Esophagus squamous epithelium (tissue), 4 donors: ENCODE data around the gene FBXW4.

Experiments used
- CTCF ChIP-seq, 6 experiments: fragments of 450-650 bp in 4 of 6; fragments of 200-600 bp in 2 of 6; sonication (generic) in 2 of 6; IDR thresholded peaks; one replicate each; pipeline ENCODE4 v1.5.1; 2016 to 2019; ENCODE audit warnings: antibody characterized with exemption in 6 of 6, mild to moderate bottlenecking in 4 of 6, moderate library complexity in 4 of 6
- POLR2A ChIP-seq, 4 donors: fragments of 450-650 bp; IDR thresholded peaks; one replicate each; pipeline ENCODE4 v1.6.1; 2017; ENCODE audit warnings: antibody characterized with exemption in 4 of 4, mild to moderate bottlenecking in 4 of 4, moderate library complexity in 3 of 4

DNA sequence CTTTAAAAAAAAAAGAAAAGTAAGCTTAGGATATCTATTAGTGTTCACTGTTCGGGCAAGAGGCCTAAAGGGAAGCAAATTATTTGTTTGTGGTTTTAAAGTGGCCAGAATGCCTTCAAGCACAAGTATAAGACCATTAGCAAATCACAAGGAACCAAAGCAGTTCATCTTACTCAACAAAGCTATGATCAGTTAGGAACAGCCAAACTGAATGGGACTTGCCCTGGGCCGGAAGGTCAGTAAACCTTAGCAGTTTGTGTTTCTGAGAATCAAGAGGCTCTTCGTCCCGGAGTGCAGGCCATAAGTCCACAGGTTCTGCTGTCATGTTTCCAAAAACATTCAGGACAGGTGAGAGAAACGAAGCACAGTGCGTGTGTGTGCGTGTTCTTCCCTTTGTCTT, 4.5 kb downstream of the FBXW4 start:
- no peak for TF ChIP-seq CTCF (IDR thresholded peaks at IDR 0.05)
- no peak for TF ChIP-seq POLR2A (IDR thresholded peaks at IDR 0.05)
